Mesothelial cell of epicardium (in vitro differentiated cells): Measurements from ENCODE around the gene ZNF428. TPM values are rescaled to one million over a fixed set of nuclear protein-coding genes. Genes with fewer than 3 reads are reported as not detected.

Source experiments
- DNase-seq, 2 experiments: peaks; one replicate each; pipeline ENCODE4 v3.0.0; 2021; ENCODE audit warnings: low spot score in 2 of 2; ENCODE audit not compliant: unreplicated experiment in 2 of 2
- H3K27ac Mint-ChIP-seq: 2 replicates; pipeline ENCODE4 v1.8.0; 2021; ENCODE audit warnings: mixed read lengths
- H3K27me3 Mint-ChIP-seq: 2 replicates; pipeline ENCODE4 v1.8.0; 2021; ENCODE audit warnings: low read depth, mixed read lengths
- H3K36me3 Mint-ChIP-seq: 2 replicates; pipeline ENCODE4 v1.8.0; 2021; ENCODE audit warnings: mixed read lengths
- H3K4me1 Mint-ChIP-seq: 2 replicates; pipeline ENCODE4 v1.8.0; 2021; ENCODE audit warnings: mixed read lengths
- H3K4me3 Mint-ChIP-seq: 2 replicates; pipeline ENCODE4 v1.8.0; 2021; ENCODE audit warnings: mild to moderate bottlenecking, moderate library complexity, mixed read lengths
- H3K9me3 Mint-ChIP-seq: 2 replicates; pipeline ENCODE4 v1.8.0; 2021; ENCODE audit warnings: mixed read lengths
- total RNA-seq: library from RNA; stranded (reverse); gene quantifications from 3 replicates; pipeline ENCODE4 v1.2.1, GENCODE V29; 2021
- TF ChIP-seq, protein P1 (sequence below): fragments of 200-600 bp; sonication (generic); IDR thresholded peaks from one replicate; pipeline ENCODE4 v1.5.0; 2021; ENCODE audit warnings: antibody characterized with exemption; ENCODE audit not compliant: unreplicated experiment

The ZNF428 gene
- total RNA-seq, 1 donor from 2014 or later = 96.2 TPM

GRCh38 chr19:43581467-43581866 lies 38.0 kb downstream of the ZNF428 start:
- peaks cover 27% of the 10 kb centered on the region for H3K4me1 Mint-ChIP-seq
- H3K27me3 Mint-ChIP-seq = no peaks in the 10 kb centered on the region
- peak overlapping the region; percentile 58 for H3K27ac Mint-ChIP-seq
- H3K36me3 Mint-ChIP-seq = peaks cover 17% of the 10 kb centered on the region
- no peaks in the 10 kb centered on the region for H3K9me3 Mint-ChIP-seq
- peak overlapping the region; percentile 90 for H3K4me3 Mint-ChIP-seq
- DNase-seq = no peak
- TF ChIP-seq, protein P1, sequence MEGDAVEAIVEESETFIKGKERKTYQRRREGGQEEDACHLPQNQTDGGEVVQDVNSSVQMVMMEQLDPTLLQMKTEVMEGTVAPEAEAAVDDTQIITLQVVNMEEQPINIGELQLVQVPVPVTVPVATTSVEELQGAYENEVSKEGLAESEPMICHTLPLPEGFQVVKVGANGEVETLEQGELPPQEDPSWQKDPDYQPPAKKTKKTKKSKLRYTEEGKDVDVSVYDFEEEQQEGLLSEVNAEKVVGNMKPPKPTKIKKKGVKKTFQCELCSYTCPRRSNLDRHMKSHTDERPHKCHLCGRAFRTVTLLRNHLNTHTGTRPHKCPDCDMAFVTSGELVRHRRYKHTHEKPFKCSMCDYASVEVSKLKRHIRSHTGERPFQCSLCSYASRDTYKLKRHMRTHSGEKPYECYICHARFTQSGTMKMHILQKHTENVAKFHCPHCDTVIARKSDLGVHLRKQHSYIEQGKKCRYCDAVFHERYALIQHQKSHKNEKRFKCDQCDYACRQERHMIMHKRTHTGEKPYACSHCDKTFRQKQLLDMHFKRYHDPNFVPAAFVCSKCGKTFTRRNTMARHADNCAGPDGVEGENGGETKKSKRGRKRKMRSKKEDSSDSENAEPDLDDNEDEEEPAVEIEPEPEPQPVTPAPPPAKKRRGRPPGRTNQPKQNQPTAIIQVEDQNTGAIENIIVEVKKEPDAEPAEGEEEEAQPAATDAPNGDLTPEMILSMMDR = no peak

DNA sequence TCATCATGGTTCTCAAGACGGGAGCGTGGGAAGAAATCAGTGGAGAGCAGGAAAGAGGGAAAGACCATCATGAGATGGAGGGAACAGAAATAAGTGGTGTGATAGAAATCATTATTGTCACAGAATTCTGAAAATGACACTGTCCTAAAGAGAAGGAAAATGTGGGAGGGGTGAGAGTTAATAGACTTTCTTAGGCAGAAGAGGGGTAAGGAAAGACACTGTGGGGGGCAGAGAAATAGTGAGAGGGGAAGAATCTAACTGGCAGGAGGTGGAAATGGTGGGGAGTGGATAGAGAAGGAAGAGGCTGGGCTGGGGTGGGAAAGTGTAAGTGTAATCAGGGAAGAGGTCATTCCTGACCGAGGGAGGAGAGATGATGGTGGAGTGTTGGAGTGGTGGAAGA lies 40.6 kb downstream of the ZNF428 start:
- H3K27ac Mint-ChIP-seq = no peak overlapping the region
- H3K36me3 Mint-ChIP-seq = no peaks in the 10 kb centered on the region
- H3K9me3 Mint-ChIP-seq = no peaks in the 10 kb centered on the region
- H3K27me3 Mint-ChIP-seq = no peaks in the 10 kb centered on the region
- TF ChIP-seq, protein P1 = no peak
- H3K4me1 Mint-ChIP-seq = peaks cover 39% of the 10 kb centered on the region
- peak overlapping the region; percentile 90 for H3K4me3 Mint-ChIP-seq
- no peak for DNase-seq

- Mint-ChIP-seq H3K36me3 (peaks cover 6% of the 10 kb centered on the region), H3K4me3 (peak overlapping the region; percentile 98), H3K27ac (peak overlapping the region; percentile 41), H3K27me3 (no peaks in the 10 kb centered on the region), H3K9me3 (no peaks in the 10 kb centered on the region), H3K4me1 (peaks cover 28% of the 10 kb centered on the region)
- DNase-seq = no peak
- TF ChIP-seq, protein P1 = no peak
These were observed 43.2 kb downstream of the ZNF428 start for GRCh38 chr19:43575955-43576878.

- H3K9me3 Mint-ChIP-seq = no peaks in the 10 kb centered on the region
- H3K27ac Mint-ChIP-seq = peak within 1 kb of the TSS; percentile 99
- H3K27me3 Mint-ChIP-seq = no peaks in the 10 kb centered on the region
- peak; percentile 95 to 96 for DNase-seq
- H3K4me1 Mint-ChIP-seq = peaks cover 24% of the 10 kb centered on the region
- H3K36me3 Mint-ChIP-seq = peaks cover 6% of the 10 kb centered on the region
- peak within 1 kb of the TSS; percentile 98 for H3K4me3 Mint-ChIP-seq
- TF ChIP-seq, protein P1 = no peak
These were observed 44.1 kb downstream of the ZNF428 start, which contains the start of the genes PINLYP and XRCC1 for GRCh38 chr19:43575156-43575950. TSS of gene PINLYP (plus strand) at chr19:43575801. CDS start at chr19:43577192, 1,391 bp downstream. TSS of gene XRCC1 (minus strand) at chr19:43575527. CDS start at chr19:43575458, 69 bp downstream.

GRCh38 chr19:43574424-43575155 lies 44.8 kb downstream of the ZNF428 start:
- Mint-ChIP-seq H3K27me3 (no peaks in the 10 kb centered on the region), H3K36me3 (peaks cover 6% of the 10 kb centered on the region), H3K4me1 (peaks cover 16% of the 10 kb centered on the region), H3K9me3 (no peaks in the 10 kb centered on the region), H3K27ac (peak overlapping the region; percentile 99), H3K4me3 (peak overlapping the region; percentile 98)
- no peak for DNase-seq
- TF ChIP-seq, protein P1 = no peak
